IPS-20b (cell line): Measurements from ENCODE around the gene ZSCAN12.

Experiments used
- H3K27ac ChIP-seq: one replicate; pipeline ENCODE4 v1.5.1; 2013; ENCODE audit warnings: low read length
- H3K27me3 ChIP-seq: 2 replicates; pipeline ENCODE4 v1.6.1; 2013; ENCODE audit warnings: mild to moderate bottlenecking, low read length, inconsistent platforms; ENCODE audit not compliant: insufficient read depth
- H3K36me3 ChIP-seq: 2 replicates; pipeline ENCODE4 v1.6.1; 2013; ENCODE audit warnings: low read depth, mild to moderate bottlenecking, inconsistent platforms, low read length, moderate library complexity; ENCODE audit not compliant: insufficient read depth
- H3K4me1 ChIP-seq: 2 replicates; pipeline ENCODE4 v1.6.1; 2013; ENCODE audit warnings: mild to moderate bottlenecking, control low read depth, inconsistent platforms, low read length, moderate library complexity; ENCODE audit not compliant: insufficient read depth
- H3K4me3 ChIP-seq: 2 replicates; pipeline ENCODE4 v1.5.1; 2013; ENCODE audit warnings: mild to moderate bottlenecking, low read length, inconsistent platforms
- H3K9ac ChIP-seq: 2 replicates; pipeline ENCODE4 v1.6.1; 2013; ENCODE audit warnings: low read depth, mild to moderate bottlenecking, inconsistent platforms, low read length, moderate library complexity
- H3K9me3 ChIP-seq: 2 replicates; pipeline ENCODE4 v1.6.1; 2013; ENCODE audit warnings: mild to moderate bottlenecking, low read depth, low read length, inconsistent platforms; ENCODE audit not compliant: insufficient read depth

ZSCAN12 gene

GRCh38 chr6:28390688-28391087 lies 8.9 kb downstream of the ZSCAN12 start:
- peaks cover 79% of the 10 kb centered on the region for H3K36me3 ChIP-seq
- H3K9ac ChIP-seq, result no peak overlapping the region
- H3K27ac ChIP-seq, result no peak overlapping the region
- no peaks in the 10 kb centered on the region for H3K27me3 ChIP-seq
- H3K9me3 ChIP-seq, result no peaks in the 10 kb centered on the region
- H3K4me3 ChIP-seq, result no peak overlapping the region
- no peaks in the 10 kb centered on the region for H3K4me1 ChIP-seq

- peaks cover 72% of the 10 kb centered on the region for H3K36me3 ChIP-seq
- H3K4me3 ChIP-seq, result peak overlapping the region; percentile 77; the same call in 1 of the 2 replicates
- no peaks in the 10 kb centered on the region for H3K9me3 ChIP-seq
- no peak overlapping the region for H3K27ac ChIP-seq
- no peaks in the 10 kb centered on the region for H3K27me3 ChIP-seq
- H3K9ac ChIP-seq, result peak overlapping the region; percentile 87; the same call in 1 of the 2 replicates
- H3K4me1 ChIP-seq, result peaks cover 8% of the 10 kb centered on the region
These were observed 15.4 kb downstream of the ZSCAN12 start for GRCh38 chr6:28384143-28384533.

GRCh38 chr6:28383235-28384142 lies 16.1 kb downstream of the ZSCAN12 start:
- Histone ChIP-seq H3K4me1 (peaks cover 8% of the 10 kb centered on the region), H3K9ac (peak overlapping the region; percentile 87; the same call in 1 of the 2 replicates), H3K36me3 (peaks cover 70% of the 10 kb centered on the region), H3K27ac (peak overlapping the region; percentile 66), H3K9me3 (peaks cover 2% of the 10 kb centered on the region; the same call in 1 of the 2 replicates), H3K4me3 (peak overlapping the region; percentile 77), H3K27me3 (no peaks in the 10 kb centered on the region)

- no peaks in the 10 kb centered on the region for H3K27me3 ChIP-seq
- H3K4me3 ChIP-seq, result no peak overlapping the region
- H3K9me3 ChIP-seq, result peaks cover 3% of the 10 kb centered on the region; the same call in 1 of the 2 replicates
- no peak overlapping the region for H3K9ac ChIP-seq
- H3K27ac ChIP-seq, result no peak overlapping the region
- peaks cover 8% of the 10 kb centered on the region for H3K4me1 ChIP-seq
- peaks cover 55% of the 10 kb centered on the region for H3K36me3 ChIP-seq
These were observed 19.2 kb downstream of the ZSCAN12 start for GRCh38 chr6:28380381-28380780.

GRCh38 chr6:28378644-28379043 lies 20.9 kb downstream of the ZSCAN12 start:
- H3K27me3 ChIP-seq, result no peaks in the 10 kb centered on the region
- peaks cover 48% of the 10 kb centered on the region for H3K36me3 ChIP-seq
- H3K4me3 ChIP-seq, result no peak overlapping the region
- H3K9me3 ChIP-seq, result peaks cover 3% of the 10 kb centered on the region; the same call in 1 of the 2 replicates
- H3K9ac ChIP-seq, result no peak overlapping the region
- peaks cover under 1% of the 10 kb centered on the region for H3K4me1 ChIP-seq
- no peak overlapping the region for H3K27ac ChIP-seq

- H3K9me3 ChIP-seq, result peaks cover 3% of the 10 kb centered on the region; the same call in 1 of the 2 replicates
- H3K9ac ChIP-seq, result no peak overlapping the region
- no peak overlapping the region for H3K4me3 ChIP-seq
- peaks cover 48% of the 10 kb centered on the region for H3K36me3 ChIP-seq
- no peak overlapping the region for H3K27ac ChIP-seq
- H3K4me1 ChIP-seq, result no peaks in the 10 kb centered on the region; the same call in none of the 2 replicates
- H3K27me3 ChIP-seq, result no peaks in the 10 kb centered on the region
These were observed 21.7 kb downstream of the ZSCAN12 start for GRCh38 chr6:28377879-28378278.

GRCh38 chr6:28373925-28374324 lies 25.6 kb downstream of the ZSCAN12 start:
- Histone ChIP-seq H3K27me3 (no peaks in the 10 kb centered on the region), H3K9ac (no peak overlapping the region), H3K36me3 (peaks cover 13% of the 10 kb centered on the region; the same call in 1 of the 2 replicates), H3K27ac (no peak overlapping the region), H3K4me3 (no peak overlapping the region), H3K9me3 (peaks cover 3% of the 10 kb centered on the region; the same call in 1 of the 2 replicates), H3K4me1 (no peaks in the 10 kb centered on the region; the same call in 1 of the 2 replicates)

GRCh38 chr6:28371706-28372451 lies 27.7 kb downstream of the ZSCAN12 start:
- Histone ChIP-seq H3K4me3 (no peak overlapping the region), H3K27ac (no peak overlapping the region), H3K4me1 (no peaks in the 10 kb centered on the region; the same call in 1 of the 2 replicates), H3K9ac (no peak overlapping the region), H3K9me3 (no peaks in the 10 kb centered on the region), H3K36me3 (peaks cover 3% of the 10 kb centered on the region; the same call in 1 of the 2 replicates), H3K27me3 (no peaks in the 10 kb centered on the region)

GRCh38 chr6:28371280-28371679 lies 28.3 kb downstream of the ZSCAN12 start:
- H3K4me3 ChIP-seq, result no peak overlapping the region
- H3K27me3 ChIP-seq, result no peaks in the 10 kb centered on the region
- no peaks in the 10 kb centered on the region for H3K9me3 ChIP-seq
- H3K27ac ChIP-seq, result no peak overlapping the region
- H3K9ac ChIP-seq, result no peak overlapping the region
- H3K4me1 ChIP-seq, result no peaks in the 10 kb centered on the region; the same call in 1 of the 2 replicates
- peaks cover 3% of the 10 kb centered on the region; the same call in 1 of the 2 replicates for H3K36me3 ChIP-seq

GRCh38 chr6:28370440-28370839 lies 29.1 kb downstream of the ZSCAN12 start:
- no peaks in the 10 kb centered on the region for H3K4me1 ChIP-seq
- peaks cover 11% of the 10 kb centered on the region for H3K36me3 ChIP-seq
- H3K27me3 ChIP-seq, result no peaks in the 10 kb centered on the region
- H3K9me3 ChIP-seq, result no peaks in the 10 kb centered on the region
- H3K9ac ChIP-seq, result no peak overlapping the region
- H3K4me3 ChIP-seq, result no peak overlapping the region
- no peak overlapping the region for H3K27ac ChIP-seq

GRCh38 chr6:28369463-28369862 lies 30.1 kb downstream of the ZSCAN12 start:
- Histone ChIP-seq H3K9me3 (no peaks in the 10 kb centered on the region), H3K27ac (no peak overlapping the region), H3K9ac (no peak overlapping the region), H3K4me3 (no peak overlapping the region), H3K36me3 (peaks cover 17% of the 10 kb centered on the region), H3K4me1 (no peaks in the 10 kb centered on the region), H3K27me3 (no peaks in the 10 kb centered on the region)
